ENCODE results near the gene SLC8B1.

SLC8B1 gene

DNA sequence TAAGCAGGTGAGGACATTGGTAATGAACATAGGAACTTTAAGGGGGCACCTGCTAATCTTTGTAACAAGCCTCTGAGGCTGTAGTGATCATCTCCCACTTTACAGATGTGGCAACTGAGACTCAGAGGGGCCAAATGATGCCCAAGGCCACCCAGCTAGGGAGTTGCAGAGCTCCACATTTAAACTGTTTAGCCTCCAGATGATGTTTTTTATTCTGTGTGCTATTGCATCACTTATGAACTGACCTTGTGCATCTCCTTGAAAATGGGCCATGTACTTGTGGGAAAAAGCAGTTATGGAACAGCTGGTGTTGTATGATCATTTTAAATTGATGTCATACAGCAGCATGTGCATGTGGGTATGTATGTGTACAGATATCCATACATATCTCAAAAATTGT, 72.2 kb downstream of the SLC8B1 start:
- no peak for DNase-seq (ENCODE audit: low read depth)
- H3K4me3 ChIP-seq (ENCODE audit: low read depth, low read length): no peak overlapping the region
- TF ChIP-seq, protein P1, sequence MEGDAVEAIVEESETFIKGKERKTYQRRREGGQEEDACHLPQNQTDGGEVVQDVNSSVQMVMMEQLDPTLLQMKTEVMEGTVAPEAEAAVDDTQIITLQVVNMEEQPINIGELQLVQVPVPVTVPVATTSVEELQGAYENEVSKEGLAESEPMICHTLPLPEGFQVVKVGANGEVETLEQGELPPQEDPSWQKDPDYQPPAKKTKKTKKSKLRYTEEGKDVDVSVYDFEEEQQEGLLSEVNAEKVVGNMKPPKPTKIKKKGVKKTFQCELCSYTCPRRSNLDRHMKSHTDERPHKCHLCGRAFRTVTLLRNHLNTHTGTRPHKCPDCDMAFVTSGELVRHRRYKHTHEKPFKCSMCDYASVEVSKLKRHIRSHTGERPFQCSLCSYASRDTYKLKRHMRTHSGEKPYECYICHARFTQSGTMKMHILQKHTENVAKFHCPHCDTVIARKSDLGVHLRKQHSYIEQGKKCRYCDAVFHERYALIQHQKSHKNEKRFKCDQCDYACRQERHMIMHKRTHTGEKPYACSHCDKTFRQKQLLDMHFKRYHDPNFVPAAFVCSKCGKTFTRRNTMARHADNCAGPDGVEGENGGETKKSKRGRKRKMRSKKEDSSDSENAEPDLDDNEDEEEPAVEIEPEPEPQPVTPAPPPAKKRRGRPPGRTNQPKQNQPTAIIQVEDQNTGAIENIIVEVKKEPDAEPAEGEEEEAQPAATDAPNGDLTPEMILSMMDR (IDR thresholded peaks at IDR 0.05; ENCODE audit: insufficient read depth, low read depth, low read length, missing control alignments): no peak

DNA sequence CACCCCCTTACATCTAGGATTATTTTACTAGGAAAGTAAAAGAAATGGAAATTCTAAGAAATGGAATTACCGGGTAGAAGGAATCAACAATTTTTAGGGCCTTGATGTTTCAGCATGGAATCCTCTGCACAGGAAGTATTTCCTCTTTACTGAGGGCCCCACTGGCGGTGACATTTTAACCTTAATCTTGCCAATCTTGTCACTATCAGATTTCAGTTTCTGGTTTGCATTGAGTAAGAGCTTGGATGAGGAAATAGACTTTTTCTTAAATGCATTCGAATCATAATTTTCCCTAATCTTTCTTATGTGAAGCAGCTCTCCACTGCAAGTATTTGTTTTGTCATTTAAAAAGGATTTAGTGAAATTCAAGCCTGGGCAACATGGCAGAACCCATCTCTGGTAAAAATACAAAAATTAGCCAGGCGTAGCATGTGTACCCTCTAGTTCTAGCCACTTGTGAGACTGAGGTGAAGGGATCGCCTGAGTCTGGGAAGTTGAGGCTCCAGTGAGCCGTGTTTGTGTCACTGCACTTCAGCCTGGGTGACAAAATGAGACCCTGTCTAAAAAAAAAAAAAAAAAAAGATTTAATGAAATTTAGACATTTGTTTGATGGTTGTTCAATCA, 73.0 kb downstream of the SLC8B1 start:
- no peak overlapping the region for H3K4me3 ChIP-seq (ENCODE audit: low read depth, low read length)
- TF ChIP-seq, protein P1 (IDR thresholded peaks at IDR 0.05; ENCODE audit: insufficient read depth, low read depth, low read length, missing control alignments): no peak

DNA sequence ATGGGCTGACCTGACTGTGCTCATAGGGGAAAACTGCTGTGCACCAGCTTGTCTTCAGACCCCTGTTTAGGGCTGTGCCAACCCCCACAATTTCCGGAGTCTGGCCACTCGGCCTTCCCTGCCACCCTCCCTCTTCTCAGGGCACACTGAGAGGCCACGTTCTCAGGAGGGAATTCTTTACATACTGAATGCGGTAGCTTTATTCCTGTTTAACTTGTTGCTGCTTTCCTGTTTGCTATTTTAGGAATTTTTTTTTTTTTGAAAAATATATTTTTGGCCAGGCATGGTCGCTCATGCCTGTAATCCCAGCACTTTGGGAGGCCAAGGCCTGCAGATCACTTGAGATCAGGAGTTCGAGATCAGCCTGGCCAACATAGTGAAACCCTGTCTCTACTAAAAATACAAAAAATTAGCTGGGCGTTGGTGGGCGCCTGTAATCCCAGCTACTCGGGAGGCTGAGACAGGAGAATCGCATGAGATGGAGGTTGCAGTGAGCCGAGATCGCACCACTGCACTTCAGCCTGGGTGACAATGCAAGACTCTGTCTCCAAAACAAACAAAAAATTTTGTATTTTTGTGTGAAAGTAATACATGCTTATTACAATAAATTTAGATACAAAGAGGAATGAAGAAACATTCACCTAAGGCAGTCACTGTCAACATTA, 74.1 kb downstream of the SLC8B1 start:
- TF ChIP-seq, protein P1 (IDR thresholded peaks at IDR 0.05; ENCODE audit: insufficient read depth, low read depth, low read length, missing control alignments): no peak
- no peak for DNase-seq (ENCODE audit: low read depth)
- no peak overlapping the region for H3K4me3 ChIP-seq (ENCODE audit: low read depth, low read length)

More for the DNA sequence above, 73.0 kb downstream of the SLC8B1 start:
- DNase-seq (ENCODE audit: low read depth): peak; percentile 43

DNA sequence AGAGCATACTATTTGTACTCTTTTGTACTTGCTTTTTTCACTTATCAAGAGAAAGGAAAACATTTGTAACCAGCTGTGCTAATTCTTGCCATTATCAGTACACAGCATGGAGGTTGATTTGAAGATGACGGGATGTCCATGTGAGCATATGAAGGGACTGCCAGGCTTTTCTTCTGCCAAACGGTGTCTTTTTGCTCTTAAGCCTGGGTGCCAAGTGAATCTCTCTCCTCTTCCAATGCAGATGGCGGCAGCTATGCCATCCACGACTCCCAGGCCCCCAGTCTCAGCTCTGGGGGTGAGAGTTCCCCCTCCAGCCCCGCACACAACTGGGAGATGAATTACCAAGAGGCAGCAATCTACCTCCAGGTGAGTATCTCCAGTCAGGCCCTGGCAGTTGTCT, 74.8 kb downstream of the SLC8B1 start:
- TF ChIP-seq, protein P1 (IDR thresholded peaks at IDR 0.05; ENCODE audit: insufficient read depth, low read depth, low read length, missing control alignments): no peak

DNA sequence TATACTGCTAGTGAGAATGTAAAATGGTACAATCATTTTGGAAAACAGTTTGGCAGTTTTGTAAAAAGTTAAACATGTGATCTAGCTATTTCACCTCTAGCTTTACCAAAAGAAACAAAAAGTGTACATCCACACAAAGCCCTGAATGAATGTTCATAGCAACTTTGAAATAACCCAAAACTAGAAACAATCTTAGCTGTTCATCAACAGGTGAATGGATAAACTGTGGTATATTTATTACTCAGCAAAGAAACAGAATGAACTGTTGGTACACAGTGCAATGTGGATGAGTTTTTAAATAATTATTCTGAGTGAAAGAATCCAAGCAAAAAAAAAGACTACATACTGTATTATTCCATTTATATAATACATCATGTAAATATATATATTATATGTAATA, 77.3 kb downstream of the SLC8B1 start:
- H3K4me3 ChIP-seq (ENCODE audit: low read depth, low read length): no peak overlapping the region
- TF ChIP-seq, protein P1 (IDR thresholded peaks at IDR 0.05; ENCODE audit: insufficient read depth, low read depth, low read length, missing control alignments): no peak
- no peak for DNase-seq (ENCODE audit: low read depth)

More for the DNA sequence above, 74.8 kb downstream of the SLC8B1 start:
- no peak for DNase-seq (ENCODE audit: low read depth)
- no peak overlapping the region for H3K4me3 ChIP-seq (ENCODE audit: low read depth, low read length)

DNA sequence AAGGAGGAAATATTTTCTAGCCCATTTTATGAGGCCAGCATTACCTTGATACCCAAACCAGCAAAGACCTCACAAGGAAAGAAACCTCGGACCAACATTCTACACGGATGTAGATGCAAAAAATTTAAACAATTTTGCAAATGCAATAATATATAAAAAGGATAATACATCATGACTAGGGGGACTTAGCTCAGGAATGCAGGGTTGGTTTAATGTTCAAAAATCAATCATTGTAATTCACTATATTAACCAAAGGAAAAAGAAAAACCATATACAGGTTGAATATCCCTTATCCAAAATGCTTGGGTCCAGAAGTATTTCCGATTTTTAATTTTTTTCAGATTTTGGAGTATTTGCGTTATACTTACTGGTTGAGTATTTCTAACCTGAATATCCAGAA, 80.6 kb downstream of the SLC8B1 start:
- DNase-seq (ENCODE audit: low read depth): no peak
- H3K4me3 ChIP-seq (ENCODE audit: low read depth, low read length): no peak overlapping the region
- TF ChIP-seq, protein P1 (IDR thresholded peaks at IDR 0.05; ENCODE audit: insufficient read depth, low read depth, low read length, missing control alignments): no peak

Data from GM12865 (cell line).